ENCODE measurements around the gene TSEN54.

TSEN54 gene

GRCh38 chr17:75516255-75516618 is at the start of gene TSEN54:
Gene TSEN54 (plus strand): TSS chr17:75516528. CDS start chr17:75516561, 33 bp downstream.
- peak within 1 kb of the TSS; percentile 93 for H3K4me3 ChIP-seq (ENCODE audit: low read length)
- peak; percentile 93 for DNase-seq
- no peaks in the 10 kb centered on the region for H3K9me3 ChIP-seq (replicated peaks; ENCODE audit: insufficient read depth, low read length)
- peak within 1 kb of the TSS; percentile 87 for H3K4me2 ChIP-seq (ENCODE audit: low read depth, low read length)
- H3K27ac ChIP-seq (ENCODE audit: low read length): peak within 1 kb of the TSS; percentile 37; the same call in 1 of the 2 replicates
- no peaks in the 10 kb centered on the region for H4K20me1 ChIP-seq (ENCODE audit: insufficient read depth, low read length)
- H3K9ac ChIP-seq (ENCODE audit: low read length): peak within 1 kb of the TSS; percentile 66; the same call in 1 of the 2 replicates
- peaks cover 17% of the 10 kb centered on the region for H3K79me2 ChIP-seq (ENCODE audit: low read length)
- H3K9me2 ChIP-seq (replicated peaks; ENCODE audit: insufficient read depth, low read length): no peaks in the 10 kb centered on the region
- peaks cover 13% of the 10 kb centered on the region for H3K4me1 ChIP-seq (ENCODE audit: low read length)
- TF ChIP-seq EZH2 (optimal IDR thresholded peaks at IDR 0.05; ENCODE audit: low read depth, low read length) (no peak), EZH2phosphoT487 (IDR thresholded peaks at IDR 0.05; ENCODE audit: low read length) (no peak), CTCF (IDR thresholded peaks at IDR 0.05; ENCODE audit: low read length) (no peak)
- no peaks in the 10 kb centered on the region for H3K36me3 ChIP-seq (replicated peaks; ENCODE audit: insufficient read depth, low read length)
- H3K27me3 ChIP-seq (replicated peaks; ENCODE audit: insufficient read depth, low read length): no peaks in the 10 kb centered on the region
- peak within 1 kb of the TSS; percentile 79 for H2AFZ ChIP-seq (ENCODE audit: low read length)
- peaks cover 7% of the 10 kb centered on the region; the same call in 1 of the 2 replicates for H3F3A ChIP-seq (ENCODE audit: insufficient read depth, low read length)

- peaks cover 4% of the 10 kb centered on the region; the same call in 1 of the 2 replicates for H3K79me2 ChIP-seq (ENCODE audit: low read length)
- H3K4me2 ChIP-seq (ENCODE audit: low read depth, low read length): no peak overlapping the region
- H3K36me3 ChIP-seq (replicated peaks; ENCODE audit: insufficient read depth, low read length): no peaks in the 10 kb centered on the region
- H3K4me1 ChIP-seq (ENCODE audit: low read length): no peaks in the 10 kb centered on the region
- no peak overlapping the region for H3K9ac ChIP-seq (ENCODE audit: low read length)
- no peaks in the 10 kb centered on the region for H3K27me3 ChIP-seq (replicated peaks; ENCODE audit: insufficient read depth, low read length)
- no peaks in the 10 kb centered on the region for H3K9me2 ChIP-seq (replicated peaks; ENCODE audit: insufficient read depth, low read length)
- H3K27ac ChIP-seq (ENCODE audit: low read length): no peak overlapping the region
- no peak for DNase-seq
- no peaks in the 10 kb centered on the region for H3F3A ChIP-seq (ENCODE audit: insufficient read depth, low read length)
- TF ChIP-seq EZH2 (optimal IDR thresholded peaks at IDR 0.05; ENCODE audit: low read depth, low read length): no peak
- TF ChIP-seq CTCF (IDR thresholded peaks at IDR 0.05; ENCODE audit: low read length): no peak
- no peak for TF ChIP-seq EZH2phosphoT487 (IDR thresholded peaks at IDR 0.05; ENCODE audit: low read length)
- H3K4me3 ChIP-seq (ENCODE audit: low read length): no peak overlapping the region
- no peaks in the 10 kb centered on the region for H4K20me1 ChIP-seq (ENCODE audit: insufficient read depth, low read length)
- H2AFZ ChIP-seq (ENCODE audit: low read length): no peak overlapping the region
- H3K9me3 ChIP-seq (replicated peaks; ENCODE audit: insufficient read depth, low read length): no peaks in the 10 kb centered on the region
Observed at GRCh38 chr17:75468291-75468754, 48.0 kb upstream of the TSEN54 start.

GRCh38 chr17:75468779-75469373 is 47.5 kb upstream of the TSEN54 start:
- H3K79me2 ChIP-seq (ENCODE audit: low read length): peaks cover 4% of the 10 kb centered on the region; the same call in 1 of the 2 replicates
- H2AFZ ChIP-seq (ENCODE audit: low read length): no peak overlapping the region
- H3F3A ChIP-seq (ENCODE audit: insufficient read depth, low read length): no peaks in the 10 kb centered on the region
- H3K4me2 ChIP-seq (ENCODE audit: low read depth, low read length): no peak overlapping the region
- no peaks in the 10 kb centered on the region for H3K36me3 ChIP-seq (replicated peaks; ENCODE audit: insufficient read depth, low read length)
- H3K27me3 ChIP-seq (replicated peaks; ENCODE audit: insufficient read depth, low read length): no peaks in the 10 kb centered on the region
- TF ChIP-seq EZH2 (optimal IDR thresholded peaks at IDR 0.05; ENCODE audit: low read depth, low read length) (no peak), CTCF (IDR thresholded peaks at IDR 0.05; ENCODE audit: low read length) (no peak), EZH2phosphoT487 (IDR thresholded peaks at IDR 0.05; ENCODE audit: low read length) (no peak)
- H3K27ac ChIP-seq (ENCODE audit: low read length): no peak overlapping the region
- no peaks in the 10 kb centered on the region for H3K9me2 ChIP-seq (replicated peaks; ENCODE audit: insufficient read depth, low read length)
- H3K9ac ChIP-seq (ENCODE audit: low read length): no peak overlapping the region
- no peaks in the 10 kb centered on the region for H4K20me1 ChIP-seq (ENCODE audit: insufficient read depth, low read length)
- H3K4me3 ChIP-seq (ENCODE audit: low read length): no peak overlapping the region
- H3K4me1 ChIP-seq (ENCODE audit: low read length): no peaks in the 10 kb centered on the region
- H3K9me3 ChIP-seq (replicated peaks; ENCODE audit: insufficient read depth, low read length): no peaks in the 10 kb centered on the region
- DNase-seq: no peak

Measured in MM.1S (cell line).